GM19099 (cell line): ENCODE measurements around the gene MYDGF.

Experiments
- POLR2A ChIP-seq: IDR thresholded peaks from 3 replicates; pipeline ENCODE4 v1.6.1; 2011; ENCODE audit warnings: low read depth; ENCODE audit not compliant: insufficient read length; ENCODE audit errors: extremely low read depth

The MYDGF gene

GRCh38 chr19:4662020-4662695 is 8.0 kb downstream of the MYDGF start:
- TF ChIP-seq POLR2A: no peak

GRCh38 chr19:4660993-4661392 is 9.1 kb downstream of the MYDGF start:
- TF ChIP-seq POLR2A: no peak

DNA sequence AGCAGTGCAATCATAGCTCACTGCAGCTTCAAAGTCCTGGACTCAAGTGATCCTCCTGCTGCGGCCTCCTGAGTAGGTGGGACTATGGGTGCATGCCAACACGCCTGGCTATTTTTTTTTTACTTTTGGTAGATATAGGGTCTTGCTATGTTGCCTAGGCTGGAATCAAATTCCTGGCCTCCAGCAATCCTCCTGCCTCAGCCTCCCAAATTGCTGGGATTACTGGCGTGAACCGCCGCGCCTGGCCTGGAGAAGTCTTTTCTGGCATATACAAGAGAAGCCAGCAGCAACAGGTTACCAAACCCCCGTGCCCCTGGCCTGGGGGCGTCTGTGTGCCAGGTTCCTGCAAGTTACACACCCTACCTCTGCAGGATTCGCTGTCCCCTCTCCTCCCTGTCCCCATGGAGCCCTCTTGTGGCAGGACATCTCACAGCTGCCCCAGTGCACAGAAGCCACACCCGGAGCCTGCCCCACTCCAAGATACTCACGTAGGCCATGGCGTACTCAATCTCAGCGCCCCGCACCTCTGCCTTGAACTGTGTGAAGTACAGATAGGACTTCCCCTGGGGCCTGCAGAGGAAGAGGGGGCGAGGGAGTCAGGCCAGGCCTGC is 9.9 kb downstream of the MYDGF start:
- TF ChIP-seq POLR2A: no peak

DNA sequence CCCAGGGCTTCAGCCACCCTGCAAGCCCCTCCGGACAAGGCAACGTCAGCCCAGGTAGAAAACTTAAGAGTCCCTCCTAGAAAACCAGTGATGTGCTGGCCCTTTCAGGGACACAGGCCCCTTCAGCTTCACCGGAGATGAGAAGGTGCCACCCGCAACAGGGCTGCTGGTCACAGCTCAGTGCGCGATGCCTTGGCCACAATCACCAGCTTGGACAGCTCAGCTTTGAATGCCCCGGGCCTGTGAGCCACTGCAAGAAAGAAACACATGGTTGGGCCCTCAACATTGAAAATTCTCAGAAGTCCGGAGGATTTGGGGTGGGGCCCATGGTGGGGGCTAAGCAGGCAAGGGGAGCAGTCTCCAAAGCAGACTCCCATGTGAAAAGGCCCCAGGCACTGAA is 12.3 kb downstream of the MYDGF start:
- TF ChIP-seq POLR2A: no peak

DNA sequence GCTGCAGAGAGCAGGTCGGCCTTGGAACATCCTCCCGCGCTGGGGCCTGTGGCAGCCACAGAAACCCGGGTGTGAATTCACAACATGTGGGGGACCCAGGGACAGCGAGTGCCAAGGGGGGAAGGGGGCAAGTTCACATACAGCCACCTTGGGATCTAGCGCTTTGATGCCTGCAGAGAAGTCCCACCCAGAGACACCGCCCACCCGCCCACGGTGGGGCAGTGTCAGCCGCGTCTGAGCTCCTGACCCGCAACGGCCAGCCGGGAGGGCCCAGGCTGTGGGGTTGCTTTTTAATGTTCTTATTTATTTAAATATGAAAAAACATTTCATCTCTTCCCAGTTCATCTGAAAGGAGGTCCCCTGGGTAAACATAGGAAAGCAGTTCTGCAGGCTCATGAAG is 12.9 kb downstream of the MYDGF start:
- no peak for TF ChIP-seq POLR2A

DNA sequence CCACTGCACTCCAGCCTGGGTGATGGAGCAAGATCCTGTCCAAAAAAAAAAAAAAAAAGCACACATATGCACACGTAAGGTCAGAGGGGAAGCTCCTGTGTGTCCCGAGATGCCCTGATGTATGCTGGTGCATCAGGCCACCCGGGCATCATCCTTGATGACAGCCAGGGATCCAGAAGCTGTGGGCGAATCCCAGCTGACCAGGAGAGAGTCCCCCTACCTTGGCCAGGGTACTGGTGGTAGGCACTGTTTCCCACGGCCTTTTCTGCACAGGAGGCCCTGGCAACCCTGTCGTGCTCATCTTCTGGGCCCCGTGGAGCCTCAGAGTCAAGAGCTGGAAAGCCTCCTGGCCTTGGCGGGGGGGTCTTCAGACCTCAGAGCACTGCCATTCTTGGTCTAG is 14.0 kb downstream of the MYDGF start:
- TF ChIP-seq POLR2A: no peak

GRCh38 chr19:4654437-4655361 is 15.4 kb downstream of the MYDGF start:
- no peak for TF ChIP-seq POLR2A

DNA sequence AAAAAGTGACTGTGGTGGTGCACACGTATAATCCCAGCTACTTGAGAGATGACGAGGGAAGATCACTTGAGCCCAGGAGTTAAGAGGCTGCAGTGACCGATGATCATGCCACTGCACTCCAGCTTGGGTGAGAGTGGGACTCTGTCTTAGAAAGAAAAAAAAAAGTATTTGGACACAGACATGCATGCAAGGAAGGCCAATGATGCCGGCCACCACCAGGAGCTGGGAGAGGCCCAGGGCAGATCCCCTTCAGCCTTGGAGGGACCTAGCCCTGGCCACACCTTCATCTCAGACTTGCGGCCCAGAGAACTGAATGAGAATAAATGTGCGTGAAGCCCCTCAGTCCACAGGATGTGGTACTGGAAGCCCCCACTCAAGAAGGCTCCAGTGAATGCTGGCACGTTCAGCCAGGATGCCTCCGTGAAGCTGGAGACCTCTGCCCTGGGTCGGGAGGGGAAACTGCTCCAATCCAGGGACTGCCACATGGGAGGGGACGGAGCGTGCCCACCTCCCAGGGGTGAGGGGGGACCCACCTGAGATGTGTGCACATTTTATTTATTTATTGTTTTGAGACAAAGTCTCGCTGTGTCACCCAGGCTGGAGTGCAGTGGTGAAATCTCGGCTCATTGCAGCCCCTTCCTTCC is 16.2 kb downstream of the MYDGF start:
- no peak for TF ChIP-seq POLR2A

DNA sequence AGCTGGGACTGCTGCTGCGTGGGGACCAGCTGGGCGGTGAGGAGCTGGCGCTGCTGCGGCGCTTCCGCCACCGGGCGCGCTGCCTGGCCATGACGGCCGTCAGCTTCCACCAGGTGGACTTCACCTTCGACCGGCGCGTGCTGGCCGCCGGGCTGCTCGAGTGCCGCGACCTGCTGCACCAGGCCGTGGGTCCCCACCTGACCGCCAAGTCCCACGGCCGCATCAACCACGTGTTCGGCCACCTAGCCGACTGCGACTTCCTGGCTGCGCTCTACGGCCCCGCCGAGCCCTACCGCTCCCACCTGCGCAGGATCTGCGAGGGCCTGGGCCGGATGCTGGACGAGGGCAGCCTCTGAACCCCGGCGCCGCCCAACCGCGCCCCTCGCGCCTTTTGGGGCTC is 18.1 kb downstream of the MYDGF start:
- TF ChIP-seq POLR2A: no peak

- no peak for TF ChIP-seq POLR2A
Observed at GRCh38 chr19:4650159-4650558, 20.0 kb downstream of the MYDGF start.

DNA sequence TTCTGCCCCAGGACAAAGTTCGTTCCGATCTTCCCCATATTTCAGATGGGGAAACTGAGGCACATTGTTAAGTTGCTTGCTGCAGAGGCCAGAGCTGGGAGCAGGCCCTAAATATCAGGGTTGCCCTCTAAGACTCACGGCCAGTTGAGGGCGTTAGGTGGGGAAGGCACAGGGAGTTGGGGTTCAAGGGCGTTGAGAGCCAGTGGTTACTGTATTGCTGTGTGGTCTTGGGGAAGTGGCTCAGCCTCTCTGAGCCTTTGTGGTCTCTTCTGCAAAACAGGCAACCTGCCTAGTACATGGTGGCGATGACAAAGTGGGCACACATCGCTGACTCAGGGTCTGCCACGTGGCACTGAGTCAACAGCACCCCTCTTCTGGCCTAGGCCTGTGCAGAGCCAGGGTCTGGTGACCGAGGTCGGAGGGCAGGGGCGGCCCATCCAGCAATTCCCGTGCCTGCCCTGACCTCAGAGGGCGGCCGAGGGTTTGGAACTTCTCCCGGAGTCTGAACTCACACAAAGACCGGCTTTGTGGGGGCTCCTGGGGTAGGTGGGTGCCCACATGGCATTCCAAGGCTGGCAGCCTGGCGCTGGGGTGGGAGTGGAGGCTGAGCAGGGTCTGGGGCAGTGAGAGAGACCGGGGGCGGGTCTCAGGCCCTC is 20.6 kb downstream of the MYDGF start:
- no peak for TF ChIP-seq POLR2A

DNA sequence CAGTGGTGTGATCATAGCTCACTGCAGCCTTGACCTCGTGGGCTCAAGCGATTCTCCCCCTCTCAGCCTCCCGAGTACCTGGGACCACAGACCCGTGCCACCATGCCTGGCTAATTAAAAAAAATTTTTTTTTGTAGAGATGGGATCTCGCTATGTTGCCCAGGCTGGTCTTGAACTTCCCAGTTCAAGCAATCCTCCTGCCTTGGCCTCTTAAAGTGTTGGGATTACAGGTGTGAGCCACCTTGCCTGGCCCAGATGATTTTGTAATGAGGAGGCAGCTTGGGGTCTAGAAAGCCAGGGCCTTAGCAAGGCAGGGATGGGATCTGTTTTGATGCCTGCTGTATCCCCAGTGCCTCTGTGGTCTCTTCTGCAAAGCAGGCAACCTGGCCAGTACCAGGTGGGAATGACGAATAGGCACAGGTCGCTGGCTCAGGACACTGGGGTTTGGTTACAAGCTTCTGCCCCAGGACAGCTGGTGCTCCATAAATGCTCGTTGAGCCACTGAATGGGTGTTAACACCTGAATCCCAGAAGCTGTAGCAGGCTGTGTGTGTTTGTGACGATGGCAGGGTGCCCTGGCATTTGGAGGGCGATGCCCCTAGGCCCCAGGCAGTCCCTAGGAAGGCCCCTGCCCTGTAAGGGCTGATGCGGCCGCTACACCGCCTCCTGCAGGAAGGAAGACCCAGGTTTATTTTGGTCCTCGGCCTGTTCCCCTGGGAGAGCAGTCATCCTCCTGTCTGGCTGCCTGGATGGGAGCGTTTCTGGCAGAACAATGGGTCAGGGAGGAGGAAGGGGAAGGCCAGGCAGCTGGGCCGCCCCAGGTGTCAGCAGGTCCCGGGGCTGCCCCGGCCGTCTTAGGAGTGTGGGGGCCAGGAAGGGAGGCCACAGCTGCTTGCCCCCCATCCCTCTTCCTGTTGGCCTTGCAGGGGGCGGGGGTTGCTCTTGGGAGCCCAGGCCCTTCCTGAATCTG is 22.2 kb downstream of the MYDGF start:
- TF ChIP-seq POLR2A: no peak

- TF ChIP-seq POLR2A: no peak
Observed at GRCh38 chr19:4645718-4646117, 24.4 kb downstream of the MYDGF start.

DNA sequence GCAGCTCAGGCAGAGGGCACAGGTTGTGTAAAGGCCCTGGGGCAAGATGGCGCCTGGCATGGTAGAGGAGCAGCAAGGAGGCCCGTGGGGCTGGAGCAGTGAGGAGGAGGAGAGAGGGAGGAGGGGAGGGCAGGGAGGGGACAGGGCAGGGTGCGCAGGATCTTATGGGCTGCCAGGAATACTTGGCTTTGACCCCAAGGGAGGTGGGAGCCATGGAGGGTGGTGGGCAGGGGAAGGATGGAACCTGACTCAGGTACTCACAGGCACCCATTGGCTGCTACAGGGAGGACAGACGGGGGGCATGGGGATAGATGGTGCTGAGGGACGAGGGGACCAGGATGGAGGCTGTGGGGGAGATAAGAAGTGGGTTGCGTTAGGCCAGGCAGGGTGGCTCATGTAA is 27.5 kb downstream of the MYDGF start:
- no peak for TF ChIP-seq POLR2A

GRCh38 chr19:4641132-4641531 is 29.0 kb downstream of the MYDGF start:
- TF ChIP-seq POLR2A: no peak
